Neutrophil (primary cell): ENCODE measurements around the gene RAD51AP1.

Source experiments
- H3K27ac ChIP-seq: fragments of 200-600 bp; sonication (generic); 2 replicates; pipeline ENCODE4 v1.5.1; 2016; ENCODE audit warnings: mild to moderate bottlenecking, moderate library complexity
- H3K27me3 ChIP-seq: fragments of 200-600 bp; sonication (generic); 2 replicates; pipeline ENCODE4 v1.6.0; 2016; ENCODE audit warnings: mild to moderate bottlenecking
- H3K36me3 ChIP-seq: fragments of 200-600 bp; sonication (generic); 2 replicates; pipeline ENCODE4 v1.5.1; 2017
- H3K4me1 ChIP-seq, 2 experiments: fragments of 200-600 bp in 1 of 2; sonication (generic) in 1 of 2; 1 replicate in 1 of 2; 2 replicates in 1 of 2; pipeline versions ENCODE4 v1.5.1 to v1.6.1; 2013 to 2016; ENCODE audit warnings: low read depth in 1 of 2, low read length in 1 of 2, mild to moderate bottlenecking in 1 of 2, moderate library complexity in 1 of 2; ENCODE audit not compliant: control insufficient read depth in 1 of 2, insufficient read depth in 1 of 2
- H3K4me3 ChIP-seq, 2 experiments: fragments of 200-600 bp in 1 of 2; sonication (generic) in 1 of 2; 1 replicate in 1 of 2; 2 replicates in 1 of 2; pipeline ENCODE4 v1.5.1; 2013 to 2016; ENCODE audit warnings: low read depth in 1 of 2, low read length in 1 of 2, mild to moderate bottlenecking in 1 of 2, moderate library complexity in 1 of 2
- H3K9me3 ChIP-seq: fragments of 200-600 bp; sonication (generic); 2 replicates; pipeline ENCODE4 v1.5.1; 2016
- TF ChIP-seq, protein P1 (sequence below): fragments of 200-600 bp; sonication (generic); IDR thresholded peaks from 2 replicates; pipeline ENCODE4 v1.5.1; 2016; ENCODE audit warnings: antibody characterized with exemption

RAD51AP1 gene

DNA sequence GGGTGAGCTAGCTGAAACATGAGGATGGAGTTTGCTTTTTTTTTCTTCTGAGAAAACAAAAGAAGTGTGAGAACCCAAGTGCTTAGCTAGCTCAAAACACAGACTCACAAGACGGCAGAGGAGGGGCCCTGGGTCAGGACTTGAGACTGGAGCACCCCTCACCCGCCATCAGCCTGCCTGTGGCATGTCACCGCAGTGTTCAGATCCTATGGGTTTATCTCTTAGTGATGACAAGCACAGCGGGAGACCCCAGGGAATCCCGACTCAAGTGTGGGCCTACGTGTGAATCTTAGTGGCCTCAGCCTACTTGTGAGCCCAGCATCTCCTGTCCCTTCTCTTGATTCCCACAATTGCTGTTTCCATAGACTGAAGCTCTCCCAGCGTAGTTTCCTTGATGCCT lies 46.2 kb downstream of the RAD51AP1 start:
- H3K27ac ChIP-seq, result no peak overlapping the region
- no peak overlapping the region for H3K4me3 ChIP-seq
- TF ChIP-seq, protein P1, sequence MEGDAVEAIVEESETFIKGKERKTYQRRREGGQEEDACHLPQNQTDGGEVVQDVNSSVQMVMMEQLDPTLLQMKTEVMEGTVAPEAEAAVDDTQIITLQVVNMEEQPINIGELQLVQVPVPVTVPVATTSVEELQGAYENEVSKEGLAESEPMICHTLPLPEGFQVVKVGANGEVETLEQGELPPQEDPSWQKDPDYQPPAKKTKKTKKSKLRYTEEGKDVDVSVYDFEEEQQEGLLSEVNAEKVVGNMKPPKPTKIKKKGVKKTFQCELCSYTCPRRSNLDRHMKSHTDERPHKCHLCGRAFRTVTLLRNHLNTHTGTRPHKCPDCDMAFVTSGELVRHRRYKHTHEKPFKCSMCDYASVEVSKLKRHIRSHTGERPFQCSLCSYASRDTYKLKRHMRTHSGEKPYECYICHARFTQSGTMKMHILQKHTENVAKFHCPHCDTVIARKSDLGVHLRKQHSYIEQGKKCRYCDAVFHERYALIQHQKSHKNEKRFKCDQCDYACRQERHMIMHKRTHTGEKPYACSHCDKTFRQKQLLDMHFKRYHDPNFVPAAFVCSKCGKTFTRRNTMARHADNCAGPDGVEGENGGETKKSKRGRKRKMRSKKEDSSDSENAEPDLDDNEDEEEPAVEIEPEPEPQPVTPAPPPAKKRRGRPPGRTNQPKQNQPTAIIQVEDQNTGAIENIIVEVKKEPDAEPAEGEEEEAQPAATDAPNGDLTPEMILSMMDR, result no peak
- H3K27me3 ChIP-seq, result peaks cover 12% of the 10 kb centered on the region
- H3K4me1 ChIP-seq, result peaks cover 11 to 14% of the 10 kb centered on the region in 2 experiments
- H3K36me3 ChIP-seq, result no peaks in the 10 kb centered on the region
- no peaks in the 10 kb centered on the region for H3K9me3 ChIP-seq

GRCh38 chr12:4586500-4586899 lies 47.8 kb downstream of the RAD51AP1 start:
- TF ChIP-seq, protein P1, result no peak
- no peak overlapping the region for H3K27ac ChIP-seq
- peaks cover 6% of the 10 kb centered on the region for H3K27me3 ChIP-seq
- H3K36me3 ChIP-seq, result no peaks in the 10 kb centered on the region
- no peak overlapping the region for H3K4me3 ChIP-seq
- peaks cover 27 to 30% of the 10 kb centered on the region in 2 experiments for H3K4me1 ChIP-seq
- no peaks in the 10 kb centered on the region for H3K9me3 ChIP-seq

- TF ChIP-seq, protein P1, result no peak
- Histone ChIP-seq H3K27ac (no peak overlapping the region), H3K36me3 (no peaks in the 10 kb centered on the region), H3K4me3 (no peak overlapping the region), H3K4me1 (peaks cover 33 to 36% of the 10 kb centered on the region in 2 experiments), H3K27me3 (peaks cover under 1% of the 10 kb centered on the region), H3K9me3 (no peaks in the 10 kb centered on the region)
Observed at GRCh38 chr12:4587108-4587507, 48.4 kb downstream of the RAD51AP1 start.

DNA sequence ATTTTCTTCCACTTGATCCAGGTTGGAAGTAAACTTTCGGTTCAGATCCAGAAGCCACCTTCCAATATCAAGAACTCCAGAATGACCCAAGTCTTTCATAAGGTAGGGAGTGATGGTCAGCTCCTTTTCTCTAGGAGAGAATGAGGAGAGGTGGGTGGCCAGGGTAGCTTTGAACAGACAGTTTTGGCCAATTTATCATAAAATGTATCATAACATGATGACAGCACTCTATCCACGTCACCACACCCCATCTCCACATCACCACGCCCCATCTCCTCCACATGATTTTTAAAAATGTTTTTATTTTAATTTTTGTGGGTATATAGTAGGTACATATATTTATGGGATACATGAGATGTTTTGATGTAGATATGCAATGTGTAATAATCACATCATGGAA lies 50.2 kb downstream of the RAD51AP1 start:
- H3K4me3 ChIP-seq, result no peak overlapping the region
- TF ChIP-seq, protein P1, result no peak
- H3K27me3 ChIP-seq, result no peaks in the 10 kb centered on the region
- H3K4me1 ChIP-seq, result peaks cover 44 to 48% of the 10 kb centered on the region in 2 experiments
- H3K36me3 ChIP-seq, result no peaks in the 10 kb centered on the region
- no peaks in the 10 kb centered on the region for H3K9me3 ChIP-seq
- no peak overlapping the region for H3K27ac ChIP-seq

DNA sequence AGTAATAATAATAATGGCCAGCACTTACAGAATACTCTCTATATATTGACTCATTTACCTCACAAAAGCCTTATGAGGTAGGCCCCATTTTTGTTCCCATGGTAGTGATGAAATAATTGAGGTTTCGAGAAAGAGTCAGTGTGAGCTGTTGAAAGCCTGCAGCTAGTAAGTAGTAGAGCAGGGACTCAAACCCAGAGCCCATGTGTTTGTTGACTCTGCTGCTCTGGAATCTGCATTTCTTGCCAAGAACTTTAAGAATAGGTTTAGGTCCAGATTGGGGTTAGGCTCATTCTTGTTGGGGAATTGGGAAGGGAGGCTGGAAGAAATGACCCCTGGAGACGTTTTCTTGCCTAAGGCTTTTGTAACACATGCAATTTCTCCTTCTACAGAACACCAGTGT lies 51.3 kb downstream of the RAD51AP1 start:
- Histone ChIP-seq H3K9me3 (no peaks in the 10 kb centered on the region), H3K4me3 (peak overlapping the region in 1 of 2 experiments; percentile 51), H3K4me1 (peaks cover 44 to 48% of the 10 kb centered on the region in 2 experiments), H3K27me3 (no peaks in the 10 kb centered on the region), H3K27ac (peak overlapping the region; percentile 69), H3K36me3 (no peaks in the 10 kb centered on the region)
- TF ChIP-seq, protein P1, result no peak
